Keratinocyte (primary cell): ENCODE data around the gene EYS.

Experiments used
- CTCF ChIP-seq, 3 experiments: IDR thresholded peaks in 1 of 3; conservative IDR thresholded peaks in 1 of 3; optimal IDR thresholded peaks in 1 of 3; 2 replicates in 2 of 3; 3 replicates in 1 of 3; pipeline versions ENCODE3 to v1.5.1; 2011; ENCODE audit warnings: low read length in 3 of 3, mild to moderate bottlenecking in 3 of 3, moderate library complexity in 2 of 3, control low read depth in 1 of 3, inconsistent platforms in 1 of 3; ENCODE audit not compliant: insufficient read depth in 2 of 3; ENCODE audit errors: extremely low read depth in 1 of 3
- EZH2 ChIP-seq: IDR thresholded peaks from one replicate; pipeline ENCODE4 v1.6.1; 2012; ENCODE audit warnings: inconsistent platforms, mild to moderate bottlenecking, low read length, moderate library complexity

DNA sequence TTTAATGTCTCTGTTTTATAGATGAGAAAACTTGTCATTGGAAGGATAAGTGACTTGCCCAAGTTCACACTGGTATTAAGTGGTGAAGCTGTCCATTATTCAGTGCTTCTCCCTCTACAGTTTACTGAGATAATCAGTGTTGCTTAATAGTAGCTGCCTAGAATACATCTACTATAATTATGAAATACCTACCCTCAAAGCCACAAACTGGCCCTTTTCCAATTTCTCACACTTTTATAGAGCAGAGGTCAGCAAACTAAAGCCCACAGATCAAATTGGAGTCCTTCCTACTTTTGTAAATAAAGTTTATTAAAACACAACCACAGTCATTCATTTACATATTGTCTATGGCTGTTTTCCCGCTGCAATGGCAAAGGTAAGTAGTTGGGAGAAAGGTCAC lies 73.5 kb downstream of the EYS start:
- TF ChIP-seq CTCF (optimal IDR thresholded peaks at IDR 0.05 in 1 of 3, IDR thresholded peaks at IDR 0.05 in 1 of 3, conservative IDR thresholded peaks at IDR 0.05 in 1 of 3; ENCODE audit: extremely low read depth in 1 of 3, insufficient read depth in 2 of 3, low read length in 3 of 3) (no peak), EZH2 (no peak)
